Measurements from ENCODE around the gene KBTBD6.
A peak's percentile ranks its signal among the peaks of the same experiment; 100 is the strongest.
"Not testable (repeated sequence)": the region's sequence is repeated elsewhere in the genome, so short reads cannot be mapped to it uniquely, and the experiment has no call there.

The KBTBD6 gene

DNA sequence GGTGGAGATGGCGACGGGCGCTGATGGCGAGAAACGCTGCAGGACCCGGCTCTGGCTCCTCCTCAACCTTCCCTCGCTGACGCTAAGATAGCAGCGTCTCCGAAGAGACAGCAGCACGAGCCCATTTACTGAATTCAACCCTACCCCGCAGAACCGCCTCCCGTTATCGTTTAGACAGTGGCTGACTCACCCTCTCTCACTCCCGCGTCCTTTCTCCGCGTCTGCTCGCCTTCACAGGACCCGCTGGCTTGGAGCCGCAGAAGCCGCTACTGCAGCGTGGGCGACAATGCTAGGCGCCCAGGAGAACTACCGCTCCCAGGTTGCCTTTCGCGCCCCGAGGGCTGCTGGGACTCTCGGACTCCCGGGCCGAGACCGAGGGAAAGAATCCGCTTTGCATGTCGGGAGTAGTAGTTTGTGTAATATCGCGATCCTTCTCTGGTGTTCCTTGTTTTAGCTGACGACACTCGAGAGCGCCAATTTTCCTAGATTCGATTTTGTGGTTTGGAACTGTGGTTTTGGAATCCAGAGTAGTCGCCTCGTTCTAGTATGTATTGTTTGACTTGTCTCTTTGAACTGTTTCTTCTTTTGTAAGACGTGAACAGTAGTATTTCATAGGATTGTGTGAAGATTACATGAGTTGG lies at the start of gene KBTBD6:
Gene KBTBD6 (minus strand): TSS at position 291 of the 641 bp plus-strand sequence. CDS start 291 bp downstream, outside the sequence.
- DNase-seq (ENCODE audit: low spot score) = peak; percentile 99

GRCh38 chr13:41182231-41182630 lies 49.6 kb upstream of the KBTBD6 start:
- no peak for DNase-seq (ENCODE audit: low spot score)

DNA sequence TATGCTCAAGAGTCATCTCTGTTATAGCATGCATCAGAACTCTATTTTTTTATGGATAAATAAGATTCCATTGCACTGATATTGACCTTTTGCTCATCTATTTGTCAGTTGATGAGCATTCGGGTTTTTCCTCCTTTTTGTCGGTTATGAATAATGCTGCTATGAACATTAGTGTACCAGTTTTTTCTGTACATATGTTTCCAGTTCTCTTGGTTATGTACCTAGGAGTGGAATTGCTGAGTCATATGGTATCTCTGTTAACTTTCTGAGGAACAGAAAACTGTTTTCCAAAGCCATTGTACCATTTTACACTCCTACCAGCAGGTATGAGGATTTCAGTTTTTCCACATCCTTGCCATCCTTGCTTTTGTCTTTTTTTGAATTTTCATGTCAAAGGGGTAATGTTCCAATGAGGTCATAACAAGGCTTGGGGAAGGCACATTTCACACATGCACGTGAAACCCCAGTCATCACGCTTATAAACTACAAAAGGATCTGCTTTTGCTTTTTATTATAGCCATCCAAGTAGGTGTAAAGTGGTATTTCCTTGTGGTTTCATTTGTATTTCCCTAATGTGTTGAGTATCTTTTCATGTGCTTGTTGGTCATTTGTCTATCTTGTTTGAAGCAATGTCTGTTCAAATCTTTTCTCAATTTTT lies 47.1 kb upstream of the KBTBD6 start:
- no peak for DNase-seq (ENCODE audit: low spot score)

DNA sequence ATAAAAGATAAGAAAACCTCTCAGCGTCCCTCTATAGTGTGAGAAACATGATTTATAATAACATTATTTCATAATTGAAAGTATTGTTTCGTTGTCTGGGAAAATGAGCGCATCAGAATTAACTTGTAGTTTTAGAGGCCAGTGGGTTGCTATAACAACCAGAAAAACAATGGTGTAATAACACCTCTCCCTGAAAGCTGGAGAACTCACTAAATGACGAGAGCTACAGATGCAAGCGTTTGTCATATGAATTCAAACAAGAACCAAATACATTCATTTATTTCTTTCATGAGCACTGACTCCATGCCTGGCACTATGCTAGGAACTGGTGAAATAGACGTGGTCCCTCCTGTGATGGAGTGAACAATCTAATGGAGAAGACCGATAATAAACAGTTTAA lies 45.4 kb upstream of the KBTBD6 start:
- DNase-seq (ENCODE audit: low spot score) = no peak

DNA sequence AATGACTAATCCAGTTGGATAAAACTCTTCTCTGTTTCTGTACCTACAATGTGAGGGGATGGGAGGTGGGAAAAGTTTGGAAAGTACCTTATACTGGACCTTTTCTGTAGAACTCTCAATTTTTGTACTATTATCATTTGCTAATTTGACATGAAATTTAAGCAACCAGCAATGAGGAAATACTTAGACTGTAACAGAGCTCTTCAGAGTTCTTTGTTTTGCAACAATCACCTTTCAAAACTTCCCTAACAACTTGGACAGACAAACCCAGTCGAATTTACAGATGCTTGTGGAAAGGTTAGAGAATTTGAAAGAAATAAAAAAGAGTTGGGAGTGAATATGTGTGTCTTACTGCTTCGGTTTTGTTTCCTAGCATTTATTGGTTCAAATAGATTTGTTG lies 45.0 kb upstream of the KBTBD6 start:
- no peak for DNase-seq (ENCODE audit: low spot score)

GRCh38 chr13:41175576-41175975 lies 43.0 kb upstream of the KBTBD6 start:
- not testable (repeated sequence) for DNase-seq (ENCODE audit: low spot score)

DNA sequence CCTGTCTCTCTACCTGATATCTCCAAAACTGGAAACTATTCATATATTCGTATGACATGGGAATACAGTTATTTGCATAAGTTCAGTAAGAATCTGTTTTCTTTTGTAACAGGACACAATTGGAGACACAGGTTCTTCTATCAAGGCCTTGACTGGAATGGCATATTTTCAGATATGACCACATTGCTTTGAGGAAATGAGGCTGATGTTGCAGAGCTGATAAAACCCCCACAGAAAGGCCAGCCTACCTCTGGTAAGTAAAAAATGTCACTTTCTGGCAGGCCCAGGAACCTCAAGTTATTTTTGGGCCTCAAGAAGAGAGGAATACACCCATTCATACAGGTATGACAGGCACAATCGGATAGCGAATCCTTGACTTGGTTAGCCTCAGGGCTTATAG lies 29.5 kb upstream of the KBTBD6 start:
- no peak for DNase-seq (ENCODE audit: low spot score)

DNA sequence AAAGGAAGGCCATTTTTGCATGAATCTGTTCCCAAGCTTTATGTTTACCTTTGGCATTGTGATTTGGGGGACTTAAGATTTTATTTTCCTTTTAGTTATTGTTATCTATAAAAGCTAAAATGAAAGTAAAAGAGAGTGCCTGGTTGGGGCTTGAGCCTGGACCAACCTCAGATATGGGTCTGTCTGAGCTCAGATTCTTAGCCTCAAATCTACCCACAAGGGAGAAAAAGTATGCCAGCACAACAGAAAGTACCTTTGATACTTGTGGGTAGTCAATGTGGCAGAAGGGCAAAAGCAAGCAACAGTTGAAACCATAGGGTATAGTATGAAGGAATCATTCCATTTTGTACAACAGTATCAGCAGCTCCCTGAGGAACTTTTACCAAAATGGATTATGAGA lies 26.6 kb upstream of the KBTBD6 start:
- DNase-seq (ENCODE audit: low spot score) = no peak

DNA sequence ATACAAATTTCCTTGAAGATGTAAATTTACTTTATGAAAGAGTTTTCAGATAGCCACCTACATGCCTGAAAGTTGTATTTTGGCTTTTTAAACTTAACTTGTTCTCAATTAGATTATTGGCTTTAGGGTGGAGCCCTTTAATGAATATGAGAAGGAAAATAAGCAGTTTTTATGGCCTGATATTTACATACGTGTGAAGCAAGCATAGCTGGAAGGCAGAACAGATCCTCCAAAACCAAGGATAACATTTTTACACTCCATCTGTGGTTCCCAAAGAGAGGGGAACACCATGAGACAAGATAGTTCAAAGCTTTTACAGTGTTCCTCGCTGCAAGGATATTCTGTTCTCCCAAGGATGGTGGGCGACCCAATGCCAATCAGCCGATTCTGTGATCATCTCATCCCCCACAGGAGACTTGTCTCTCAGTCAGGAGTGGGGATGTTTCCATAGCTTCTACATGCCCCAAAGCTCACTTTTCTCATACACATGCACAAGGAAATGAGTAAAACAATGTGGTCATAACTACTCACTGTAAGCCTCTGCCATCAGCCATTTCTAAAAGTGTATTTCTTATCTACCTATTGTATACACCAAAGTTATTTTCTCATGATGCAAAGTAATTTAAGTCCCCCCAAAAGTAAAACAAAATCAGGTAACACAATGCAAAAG lies 24.6 kb upstream of the KBTBD6 start:
- DNase-seq (ENCODE audit: low spot score) = no peak

DNA sequence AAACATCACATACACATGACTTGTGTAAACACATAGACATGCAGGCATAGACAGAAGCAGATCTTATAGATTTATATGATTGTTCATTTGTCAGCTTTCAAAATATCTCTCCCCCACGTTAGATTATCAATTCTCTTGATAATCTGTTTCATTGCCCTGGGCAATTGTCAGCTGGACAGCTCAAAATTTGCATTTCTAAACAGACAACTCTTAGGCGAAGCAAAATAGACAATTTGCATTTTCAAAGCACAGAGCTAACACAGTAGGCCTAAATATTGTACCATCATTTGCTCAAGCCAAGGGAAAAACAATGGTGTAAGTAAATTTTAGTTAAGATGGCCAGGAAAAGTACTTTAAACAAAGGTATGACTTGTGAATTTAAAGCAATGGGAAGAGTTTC lies 24.0 kb upstream of the KBTBD6 start:
- DNase-seq (ENCODE audit: low spot score) = no peak

DNA sequence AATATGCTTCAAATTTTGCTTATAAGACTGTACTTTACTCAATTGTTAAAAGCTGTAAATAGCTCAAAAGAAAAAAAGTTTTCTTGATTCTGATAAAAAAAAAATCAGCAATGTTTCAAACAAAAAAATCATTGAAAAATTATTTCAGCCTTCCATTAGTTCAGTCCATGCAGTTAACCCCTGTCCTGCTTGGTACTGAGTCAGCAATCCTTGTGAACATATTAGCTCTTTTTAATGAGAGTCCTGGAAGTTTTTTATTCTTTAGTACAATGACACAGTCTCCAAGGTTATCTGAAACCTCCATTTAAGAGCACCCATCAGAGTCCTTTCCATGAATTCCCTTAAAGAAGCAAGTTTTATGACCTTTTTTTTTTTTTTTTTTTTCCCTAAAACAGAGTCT lies 21.4 kb upstream of the KBTBD6 start:
- no peak for DNase-seq (ENCODE audit: low spot score)

GRCh38 chr13:41152005-41152404 lies 19.4 kb upstream of the KBTBD6 start:
- DNase-seq (ENCODE audit: low spot score) = no peak

- DNase-seq (ENCODE audit: low spot score) = no peak
Observed at GRCh38 chr13:41150058-41150457, 17.5 kb upstream of the KBTBD6 start.

DNA sequence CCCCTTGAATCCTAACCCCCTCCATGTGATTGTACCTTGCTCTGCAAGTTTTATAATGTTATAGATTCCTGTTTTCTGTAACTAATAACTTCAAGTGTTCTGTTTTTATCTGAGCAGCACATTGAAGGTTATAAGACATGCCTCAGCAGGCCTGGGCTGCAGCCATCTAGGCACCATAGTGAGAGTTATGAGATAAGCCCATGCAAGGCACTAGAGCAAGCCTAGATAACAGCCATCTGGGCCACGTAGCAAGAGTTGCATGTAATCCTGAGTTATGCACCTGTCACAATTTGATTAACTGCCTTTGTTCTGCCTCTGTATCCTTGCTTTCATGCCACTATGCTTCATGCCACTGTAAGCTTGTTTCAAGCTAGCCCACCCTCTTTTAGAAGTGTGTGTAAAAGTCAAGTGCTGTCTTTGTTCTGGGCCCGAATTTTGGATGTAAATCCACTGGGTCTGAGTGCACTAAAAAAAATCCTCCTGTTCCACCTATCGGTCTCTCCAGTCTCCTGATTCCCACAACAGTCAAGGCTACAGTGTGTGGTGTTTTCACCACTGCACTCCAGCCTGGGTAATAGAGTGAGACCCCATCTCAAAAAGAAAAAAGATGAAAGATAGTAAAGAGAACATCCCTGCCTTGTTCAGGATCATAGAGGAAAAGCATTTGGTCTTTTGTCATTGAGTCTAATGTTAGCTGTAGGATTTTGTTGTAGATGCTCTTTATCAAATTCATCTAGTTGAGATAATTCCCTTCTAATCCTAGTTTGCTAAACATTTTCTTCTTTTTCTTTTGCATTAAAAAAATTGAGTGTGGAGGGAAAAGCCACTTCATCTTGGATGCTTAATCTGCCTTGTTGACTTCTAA lies 16.0 kb upstream of the KBTBD6 start:
- DNase-seq (ENCODE audit: low spot score) = no peak

GRCh38 chr13:41145136-41145908 lies 12.7 kb upstream of the KBTBD6 start:
- DNase-seq (ENCODE audit: low spot score) = no peak

DNA sequence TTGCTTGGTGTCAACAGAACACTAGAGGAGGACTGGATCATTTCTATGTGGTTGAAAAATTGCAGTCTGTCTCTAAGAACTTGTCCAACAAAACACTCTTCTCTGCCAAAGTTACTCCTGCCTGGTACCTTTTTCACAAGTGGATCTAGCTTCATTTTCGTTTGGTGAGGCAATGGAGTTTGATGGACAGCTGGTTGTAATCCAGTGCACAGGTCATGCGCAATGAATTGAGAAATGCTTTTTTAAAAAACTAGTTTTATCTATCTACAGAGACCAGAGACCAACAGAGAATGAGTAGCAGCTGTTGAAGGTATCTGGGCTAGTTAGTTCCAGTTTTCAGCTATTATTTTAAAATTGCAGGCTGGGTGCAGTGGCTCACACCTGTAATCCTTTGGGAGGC lies 12.0 kb upstream of the KBTBD6 start:
- DNase-seq (ENCODE audit: low spot score) = no peak

DNA sequence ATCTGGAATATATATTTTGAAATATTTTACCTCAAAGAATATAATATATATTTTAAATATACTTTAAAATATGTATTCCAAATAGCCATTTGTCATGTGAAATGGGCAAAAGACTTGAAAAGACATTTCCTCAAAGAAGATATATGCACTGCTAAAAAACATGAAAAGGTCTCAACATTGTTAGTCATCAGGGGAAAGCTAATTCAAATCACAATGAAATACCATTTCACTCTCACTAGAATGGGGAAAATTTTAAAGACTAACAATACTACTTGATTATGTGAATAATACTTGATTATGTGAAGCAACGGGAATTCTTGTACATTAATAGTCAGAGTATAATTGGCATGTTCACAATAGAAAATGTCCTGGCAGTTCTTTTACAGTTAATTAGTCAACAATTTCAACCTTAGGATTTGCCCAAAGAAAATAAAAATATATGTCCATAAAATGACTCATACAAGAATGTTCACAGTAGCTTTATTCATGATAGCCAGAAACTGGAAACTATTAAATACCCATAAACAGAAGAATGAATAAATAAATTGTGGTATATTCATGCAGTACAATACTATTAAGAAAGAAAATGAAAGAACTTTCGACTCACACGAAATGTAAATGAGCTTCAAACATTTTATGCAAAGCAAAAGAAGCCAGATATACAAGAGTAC lies 6.8 kb upstream of the KBTBD6 start:
- no peak for DNase-seq (ENCODE audit: low spot score)

DNA sequence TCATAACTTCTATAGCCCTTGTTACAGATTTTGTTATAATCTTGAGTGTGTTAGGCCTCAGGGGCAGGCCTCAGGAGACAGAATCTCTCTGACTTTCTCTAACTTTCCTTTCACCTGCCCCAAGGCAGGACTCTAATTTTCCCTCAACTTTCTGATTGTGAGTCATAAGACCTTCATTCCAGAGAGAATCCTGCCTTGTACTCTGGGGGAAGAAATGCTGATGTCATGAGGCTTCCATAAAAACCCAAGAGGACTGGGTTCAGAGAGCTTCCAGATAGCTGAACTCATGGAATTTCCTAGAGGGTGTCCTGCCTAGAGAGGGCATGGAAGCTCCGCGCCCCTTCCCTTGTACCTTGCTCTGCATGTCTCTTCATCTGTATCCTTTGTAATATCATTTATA lies 5.3 kb upstream of the KBTBD6 start:
- no peak for DNase-seq (ENCODE audit: low spot score)

GRCh38 chr13:41137241-41137640 lies 4.6 kb upstream of the KBTBD6 start:
- no peak for DNase-seq (ENCODE audit: low spot score)

GRCh38 chr13:41136396-41137031 lies 3.9 kb upstream of the KBTBD6 start:
- DNase-seq (ENCODE audit: low spot score) = no peak

DNA sequence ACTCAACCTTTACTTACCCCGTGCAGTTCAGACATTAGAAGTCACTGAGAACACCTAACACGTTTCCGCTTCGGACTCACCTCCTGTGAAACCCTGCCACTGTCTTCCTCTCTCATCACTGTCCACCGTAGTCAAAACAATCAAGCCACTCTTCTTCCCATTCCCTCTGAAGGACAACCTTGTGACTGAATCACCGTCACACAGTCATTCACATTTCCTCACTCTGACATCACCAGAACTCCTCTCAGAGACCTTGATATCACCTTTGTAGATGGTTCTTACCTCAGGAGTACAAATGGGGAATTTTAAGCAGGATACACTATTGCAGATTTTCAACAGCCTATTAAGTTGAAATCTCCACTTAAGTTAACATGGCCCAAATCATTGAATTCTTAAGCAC lies 1.3 kb upstream of the KBTBD6 start:
- DNase-seq (ENCODE audit: low spot score) = no peak
